ENCODE data around the gene GOLGA8M. TPM values are rescaled to one million over a fixed set of nuclear protein-coding genes. Genes with fewer than 3 reads are reported as not detected.
"Not testable (repeated sequence)": the region's sequence is repeated elsewhere in the genome, so short reads cannot be mapped to it uniquely, and the experiment has no call there.

Gene GOLGA8M
- total and polyA plus RNA-seq, 2 donors (not counting 1 experiment from before 2014, with no cell fraction given), result 0.17 to 1.2 TPM

GRCh38 chr15:28654194-28654593 is 58.0 kb downstream of the GOLGA8M start:
- H3K36me3 ChIP-seq (ENCODE audit: control insufficient read depth, insufficient read depth, low read length); H4K20me1 ChIP-seq (ENCODE audit: control insufficient read depth, extremely low read depth, insufficient read depth, low read length); H3K4me3 ChIP-seq (replicated peaks in 1 of 4; ENCODE audit: control extremely low read depth in 1 of 4, insufficient read depth in 1 of 4, low read depth in 3 of 4, low read length in 4 of 4); H3K79me2 ChIP-seq (ENCODE audit: control insufficient read depth, insufficient read depth, low read length); H3K9me3 ChIP-seq (ENCODE audit: control insufficient read depth, insufficient read depth, low read depth, low read length); H3K27me3 ChIP-seq (ENCODE audit: control insufficient read depth, insufficient read depth, low read length); H3K4me2 ChIP-seq (ENCODE audit: extremely low read depth, insufficient read depth, low read length); DNase-seq (ENCODE audit: low read depth in 2 of 2); H2AFZ ChIP-seq (ENCODE audit: low read length); H3K9ac ChIP-seq (ENCODE audit: insufficient read depth, low read length); H3K27ac ChIP-seq (ENCODE audit: insufficient read depth, low read length); H3K4me1 ChIP-seq (ENCODE audit: control insufficient read depth, extremely low read depth, insufficient read depth, low read length): not testable (repeated sequence)

- not testable (repeated sequence) for H2AFZ ChIP-seq (ENCODE audit: low read length); H3K9me3 ChIP-seq (ENCODE audit: control insufficient read depth, insufficient read depth, low read depth, low read length); H3K27me3 ChIP-seq (ENCODE audit: control insufficient read depth, insufficient read depth, low read length); H3K79me2 ChIP-seq (ENCODE audit: control insufficient read depth, insufficient read depth, low read length); H3K4me2 ChIP-seq (ENCODE audit: extremely low read depth, insufficient read depth, low read length); H3K4me3 ChIP-seq (replicated peaks in 1 of 4; ENCODE audit: control extremely low read depth in 1 of 4, insufficient read depth in 1 of 4, low read depth in 3 of 4, low read length in 4 of 4); H3K9ac ChIP-seq (ENCODE audit: insufficient read depth, low read length); H3K4me1 ChIP-seq (ENCODE audit: control insufficient read depth, extremely low read depth, insufficient read depth, low read length); H3K27ac ChIP-seq (ENCODE audit: insufficient read depth, low read length); DNase-seq (ENCODE audit: low read depth in 2 of 2); H4K20me1 ChIP-seq (ENCODE audit: control insufficient read depth, extremely low read depth, insufficient read depth, low read length); H3K36me3 ChIP-seq (ENCODE audit: control insufficient read depth, insufficient read depth, low read length)
Measured at GRCh38 chr15:28652538-28652937, 59.7 kb downstream of the GOLGA8M start.

Other genes with a start within 250 kb of the GOLGA8M start
- not detected in 2 replicates for gene GOLGA8G, start 179.4 kb downstream of the GOLGA8M start, total RNA-seq
- gene GOLGA8G, start 179.4 kb downstream of the GOLGA8M start, polyA plus RNA-seq, result not detected in 2 replicates
- gene GOLGA6L25, start 158.9 kb downstream of the GOLGA8M start, total RNA-seq, result not detected in 2 replicates
- gene GOLGA6L25, start 158.9 kb downstream of the GOLGA8M start, polyA plus RNA-seq, result not detected in 2 replicates
- gene GOLGA6L7, start 136.2 kb upstream of the GOLGA8M start, total RNA-seq, result not detected in 2 replicates
- gene GOLGA6L7, start 136.2 kb upstream of the GOLGA8M start, polyA plus RNA-seq, result not detected in 2 replicates
- gene APBA2, start 173.6 kb upstream of the GOLGA8M start, total RNA-seq, result 18.2 and 20.3 TPM in 2 replicates
- 9.5 and 11.8 TPM in 2 replicates for gene APBA2, start 173.6 kb upstream of the GOLGA8M start, polyA plus RNA-seq

Measured in fibroblast of lung (primary cell).